Activated CD4-positive, alpha-beta T cell treated with anti-CD3 and anti-CD28 coated beads for 1 hour (primary cell): ENCODE measurements around the gene ZNF132.
"Not testable (repeated sequence)": the region's sequence is repeated elsewhere in the genome, so short reads cannot be mapped to it uniquely, and the experiment has no call there.

Experiments
- DNase-seq: peaks from one replicate; pipeline ENCODE4 v3.0.0-alpha.2; 2020

Gene ZNF132

DNA sequence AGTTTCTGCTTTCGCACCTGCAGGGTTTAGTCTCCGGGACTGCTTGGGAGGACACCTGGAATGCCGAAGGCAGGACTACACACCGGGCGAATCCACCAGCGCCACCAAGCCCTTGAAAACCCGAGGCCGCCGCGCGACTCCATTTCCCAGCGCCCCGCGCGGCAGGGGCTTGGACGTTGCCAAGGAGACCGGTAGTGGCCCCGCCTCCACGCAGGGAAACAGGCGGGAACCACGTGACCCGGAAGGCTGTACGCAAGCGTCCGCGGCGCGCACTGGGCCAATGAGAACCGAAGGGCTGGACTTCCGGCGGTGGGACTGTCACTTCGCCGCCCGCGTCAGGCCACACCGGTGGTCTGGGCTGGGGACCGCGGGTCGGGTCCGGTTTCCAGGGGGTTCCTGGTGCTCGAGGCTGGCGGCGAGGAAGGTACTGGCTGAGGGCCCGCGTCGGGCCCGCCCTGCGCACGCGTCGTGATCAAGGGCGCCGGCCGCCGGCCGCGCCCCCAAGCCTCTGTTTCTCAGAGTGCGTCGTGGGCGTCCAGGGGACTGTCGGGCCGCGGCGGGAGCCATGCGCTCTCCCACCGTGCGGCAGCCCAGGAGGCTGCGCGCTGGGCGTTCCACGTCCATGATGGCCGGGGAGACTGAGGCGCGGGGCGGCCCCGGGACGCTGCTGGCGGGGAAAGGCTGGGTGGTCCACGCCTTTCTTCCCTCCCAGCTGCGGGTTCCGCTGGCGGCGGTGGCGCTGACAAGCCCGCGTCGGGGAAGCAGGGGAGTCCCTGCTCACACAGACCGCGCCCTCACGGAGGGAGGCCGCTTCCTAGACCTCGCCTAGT lies 27.0 kb upstream of the ZNF132 start, which contains the start of gene ZNF324:
ZNF324 (plus strand) TSS at position 321 of the 830 bp plus-strand sequence. CDS start 2,106 bp downstream, outside the sequence.
- DNase-seq, result peak; percentile 95

DNA sequence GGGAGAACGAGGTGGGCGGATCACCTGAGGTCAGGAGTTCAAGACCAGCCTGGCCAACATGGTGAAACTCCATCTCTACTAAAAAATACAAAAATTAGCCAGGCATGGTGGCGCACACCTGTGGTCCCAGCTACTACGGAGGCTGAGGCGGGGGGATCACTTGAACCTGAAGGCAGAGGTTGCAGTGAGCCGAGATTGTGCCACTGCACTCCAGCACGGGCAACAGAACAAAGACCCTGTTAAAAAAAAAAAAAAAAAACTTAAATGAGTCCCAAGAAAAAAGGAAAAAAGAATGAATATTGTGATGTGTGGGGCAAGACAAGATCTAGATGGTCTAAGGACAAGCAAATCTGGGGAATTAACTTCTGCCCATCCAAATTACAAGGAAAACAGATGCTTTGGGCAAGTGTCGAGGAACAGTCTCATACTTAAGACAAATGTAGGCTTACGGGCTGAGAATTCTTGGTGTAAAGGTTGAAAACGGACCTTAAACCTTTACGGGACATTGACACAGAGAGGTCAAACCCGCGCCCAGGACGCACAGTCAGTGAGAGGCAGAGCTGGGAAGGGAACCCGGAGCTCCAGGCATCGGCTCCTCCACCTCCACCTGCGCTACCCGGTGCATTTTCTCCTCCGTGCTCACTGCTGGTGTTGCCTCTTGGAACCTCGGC lies 26.3 kb upstream of the ZNF132 start:
- DNase-seq, result no peak

DNA sequence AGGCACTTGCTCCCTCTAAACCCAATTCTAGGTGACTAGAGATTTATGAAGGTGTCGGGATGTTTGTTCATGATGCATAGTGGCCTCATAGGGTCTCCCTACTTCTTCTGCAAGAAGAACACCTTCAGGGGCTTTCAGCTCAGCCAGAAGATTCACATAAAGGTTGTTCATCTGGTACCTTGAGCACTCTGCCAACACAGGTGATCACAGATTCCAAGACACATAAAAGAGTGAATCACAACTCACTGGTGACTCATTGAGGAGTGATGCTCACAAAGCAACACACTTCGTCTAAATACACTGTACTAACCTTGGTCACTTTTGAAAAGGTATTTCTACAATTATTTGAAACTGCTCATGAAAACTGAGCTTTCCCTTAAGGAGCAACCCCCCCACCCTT lies 20.1 kb upstream of the ZNF132 start:
- no peak for DNase-seq

DNA sequence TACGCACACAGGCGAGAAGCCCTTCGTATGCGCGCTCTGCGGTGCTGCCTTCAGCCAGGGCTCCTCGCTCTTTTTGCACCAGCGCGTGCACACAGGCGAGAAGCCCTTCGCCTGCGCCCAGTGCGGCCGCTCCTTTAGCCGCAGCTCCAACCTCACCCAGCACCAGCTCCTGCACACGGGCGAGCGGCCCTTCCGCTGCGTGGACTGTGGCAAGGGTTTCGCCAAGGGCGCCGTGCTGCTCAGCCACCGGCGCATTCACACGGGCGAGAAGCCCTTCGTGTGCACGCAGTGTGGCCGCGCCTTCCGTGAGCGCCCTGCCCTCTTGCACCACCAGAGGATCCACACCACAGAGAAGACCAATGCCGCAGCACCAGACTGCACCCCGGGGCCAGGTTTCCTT lies 16.2 kb upstream of the ZNF132 start:
- DNase-seq, result no peak

DNA sequence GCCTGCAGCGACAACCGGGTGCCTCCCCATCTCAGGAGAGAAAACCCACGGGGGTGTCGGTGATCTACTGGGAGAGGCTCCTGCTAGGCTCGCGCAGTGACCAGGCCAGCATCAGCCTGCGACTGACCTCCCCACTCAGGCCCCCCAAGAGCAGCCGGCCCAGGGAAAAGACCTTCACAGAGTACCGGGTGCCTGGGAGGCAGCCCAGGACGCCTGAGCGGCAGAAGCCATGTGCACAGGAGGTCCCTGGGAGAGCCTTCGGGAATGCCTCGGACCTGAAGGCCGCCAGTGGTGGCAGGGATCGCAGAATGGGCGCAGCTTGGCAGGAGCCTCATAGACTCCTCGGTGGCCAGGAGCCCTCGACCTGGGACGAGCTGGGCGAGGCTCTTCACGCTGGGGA lies 15.4 kb upstream of the ZNF132 start:
- DNase-seq, result no peak

DNA sequence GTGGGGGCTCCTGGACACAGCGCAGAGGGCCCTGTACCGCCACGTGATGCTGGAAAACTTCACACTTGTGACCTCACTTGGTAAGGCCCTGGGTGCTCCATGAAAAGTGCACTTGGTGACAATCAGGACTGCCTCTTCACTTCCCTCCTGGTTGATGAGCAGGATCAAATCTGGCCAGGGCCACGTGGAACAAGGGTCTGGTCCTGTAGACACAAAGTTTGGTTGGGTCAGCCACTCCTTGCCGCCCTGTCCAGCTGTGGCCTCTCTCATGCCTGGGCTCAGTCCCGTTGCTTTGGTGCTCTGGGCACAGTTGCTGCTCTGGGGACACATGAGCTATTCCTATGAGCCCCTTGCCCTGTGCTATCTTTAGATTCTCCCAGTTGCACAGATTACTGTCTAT lies 13.8 kb upstream of the ZNF132 start:
- no peak for DNase-seq

DNA sequence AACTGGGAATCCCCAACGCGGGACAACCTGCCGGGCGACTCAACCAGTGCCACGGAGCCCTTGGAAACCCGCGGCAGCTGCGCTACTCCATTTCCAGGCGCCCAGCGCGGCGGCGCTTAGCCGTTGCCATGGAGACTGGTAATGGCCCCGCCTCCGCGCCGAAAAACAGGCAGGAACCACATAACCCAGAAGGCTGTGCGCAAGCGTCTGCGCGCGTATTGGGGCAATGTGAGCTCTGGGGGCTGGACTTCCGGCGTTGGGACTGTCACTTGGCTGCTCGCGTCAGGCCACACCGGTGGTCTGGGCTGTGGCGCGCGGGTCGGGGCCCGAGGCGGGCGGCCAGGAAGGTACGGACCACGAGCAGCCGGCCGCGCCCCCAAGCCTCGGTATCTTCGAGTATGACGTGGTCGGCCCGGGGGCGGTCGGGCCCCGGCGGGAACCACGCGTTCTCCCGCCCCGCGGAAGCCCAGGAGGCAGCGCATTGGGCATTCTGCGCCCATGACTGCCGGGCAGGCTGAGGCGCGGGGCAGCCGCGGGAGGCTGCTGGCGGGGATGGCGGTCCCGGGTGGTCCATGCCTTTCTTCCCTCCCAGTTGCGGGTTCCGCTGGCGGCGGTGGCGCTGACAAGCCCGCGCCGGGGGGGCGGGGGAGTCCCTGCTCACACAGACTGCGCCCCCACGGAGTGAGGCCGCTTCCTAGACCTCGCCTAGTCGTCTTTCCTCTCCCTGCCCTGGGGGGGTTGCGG lies 11.6 kb upstream of the ZNF132 start, which contains the start of gene ZNF324B:
ZNF324B (plus strand) TSS at position 265 of the 744 bp plus-strand sequence. CDS start 2,080 bp downstream, outside the sequence.
- DNase-seq, result peak; percentile 93

DNA sequence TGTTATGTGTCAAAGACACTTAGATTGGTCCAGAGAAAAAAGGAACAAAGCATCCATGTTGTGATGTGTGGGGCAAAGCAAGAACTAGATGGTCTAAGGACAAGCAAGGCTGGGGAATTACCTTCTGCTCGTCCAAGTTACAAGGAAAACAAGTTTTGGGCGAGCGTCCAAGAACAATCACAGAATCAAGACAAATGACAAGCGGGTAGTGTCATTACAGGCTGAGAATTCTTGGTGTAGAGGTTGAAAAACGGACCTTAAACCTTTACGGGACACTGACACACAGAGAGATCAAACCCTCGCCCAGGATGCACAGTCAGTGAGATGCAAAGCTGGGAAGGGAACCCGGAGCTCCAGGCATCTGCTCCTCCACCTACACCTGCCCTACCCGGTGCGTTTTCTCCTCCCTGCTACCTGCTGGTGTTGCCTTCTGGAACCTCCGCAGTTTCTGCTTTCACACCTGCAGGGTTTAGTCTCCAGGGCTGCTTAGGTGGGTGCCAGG lies 11.0 kb upstream of the ZNF132 start:
- no peak for DNase-seq

DNA sequence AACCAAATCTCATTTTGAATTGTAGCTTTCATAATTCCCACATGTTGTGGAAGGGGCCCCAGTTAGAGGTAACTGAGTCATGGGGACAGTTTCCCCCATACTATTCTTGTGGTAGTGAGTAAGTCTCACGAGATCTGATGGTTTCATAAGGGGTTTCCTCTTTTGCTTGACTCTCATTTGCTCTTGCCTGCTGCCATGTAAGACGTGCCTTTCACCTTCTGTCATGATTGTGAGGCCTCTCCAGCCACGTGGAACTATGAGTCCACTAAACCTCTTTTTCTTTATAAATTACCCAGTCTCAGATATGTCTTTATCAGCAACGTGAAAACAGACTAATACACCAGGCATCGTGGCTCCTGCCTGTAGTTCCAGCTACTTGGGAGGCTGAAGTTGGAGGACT lies 10.0 kb upstream of the ZNF132 start:
- not testable (repeated sequence) for DNase-seq

DNA sequence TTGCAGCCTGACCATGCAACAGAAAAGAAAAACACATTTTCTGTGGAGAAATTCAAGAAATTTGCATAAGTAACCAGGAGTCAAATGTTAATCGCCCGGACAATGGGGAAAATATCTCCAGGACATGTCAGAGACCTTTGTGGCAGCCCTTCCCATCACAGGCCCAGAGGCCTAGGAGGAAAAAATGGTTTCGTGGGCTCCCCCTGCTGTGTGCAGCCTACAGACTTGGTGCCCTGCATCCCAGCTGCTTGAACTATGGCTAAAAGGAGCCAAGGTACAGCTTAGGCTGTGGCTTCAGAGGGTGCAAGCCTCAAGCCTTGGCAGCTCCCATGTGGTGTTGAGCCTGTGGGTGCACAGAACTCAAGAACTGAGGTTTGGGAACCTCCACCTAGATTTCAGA lies 8.9 kb upstream of the ZNF132 start:
- DNase-seq, result not testable (repeated sequence)

DNA sequence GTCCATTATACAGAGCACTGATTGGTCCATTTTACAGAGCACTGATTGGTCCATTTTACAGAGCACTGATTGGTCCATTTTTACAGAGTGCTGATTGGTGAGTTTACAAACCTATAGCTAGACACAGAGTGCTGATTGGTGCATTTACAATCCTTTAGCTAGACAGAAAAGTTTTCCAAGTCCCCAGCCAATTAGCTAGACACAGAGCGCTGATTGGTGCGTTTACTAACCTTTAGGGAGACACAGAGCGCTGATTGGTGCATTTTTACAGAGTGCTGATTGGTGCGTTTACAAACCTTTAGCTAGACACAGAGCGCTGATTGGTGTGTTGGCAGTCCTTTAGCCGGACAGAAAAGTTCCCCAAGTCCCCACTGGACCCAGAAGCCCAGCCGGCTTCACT lies 3.0 kb upstream of the ZNF132 start:
- DNase-seq, result not testable (repeated sequence)

DNA sequence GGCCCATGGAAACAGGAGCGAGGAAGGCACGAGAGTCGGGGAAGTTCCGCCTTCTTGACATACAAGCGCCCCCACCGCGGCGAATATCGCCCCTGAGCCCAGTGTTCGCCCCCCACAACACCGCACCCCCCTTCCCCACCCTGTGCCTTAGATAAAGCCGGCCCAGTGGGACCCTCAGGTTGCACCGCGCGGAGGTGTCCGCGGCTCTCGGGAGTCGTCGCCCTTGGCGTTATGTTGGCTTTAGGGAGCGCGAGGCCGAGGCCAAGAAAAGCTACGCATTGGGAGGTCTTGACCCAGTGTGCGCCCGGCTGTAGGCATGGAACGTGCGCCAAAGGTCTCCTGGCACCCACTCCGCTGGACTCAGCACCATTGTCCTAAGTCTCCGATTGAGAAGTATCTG lies 603 bp upstream of the ZNF132 start:
- no peak for DNase-seq

DNA sequence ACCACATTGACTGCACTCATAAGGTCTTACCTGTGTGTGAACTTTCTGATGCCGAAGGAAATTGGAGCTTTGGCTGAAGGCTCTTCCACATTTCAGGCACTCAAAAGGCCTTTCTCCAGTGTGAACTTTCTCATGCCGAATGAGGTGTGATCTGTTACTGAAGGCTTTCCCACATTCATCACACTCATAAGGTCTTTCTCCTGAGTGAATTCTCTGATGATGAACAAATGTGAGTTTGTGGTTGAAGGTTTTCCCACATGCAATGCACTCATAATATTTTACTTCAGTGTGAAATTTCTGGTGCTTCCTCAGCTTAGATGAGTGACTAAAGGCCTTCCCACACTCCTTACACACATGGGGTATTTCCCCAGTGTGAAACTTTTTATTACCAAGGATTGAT lies 5.7 kb downstream of the ZNF132 start:
- DNase-seq, result no peak

DNA sequence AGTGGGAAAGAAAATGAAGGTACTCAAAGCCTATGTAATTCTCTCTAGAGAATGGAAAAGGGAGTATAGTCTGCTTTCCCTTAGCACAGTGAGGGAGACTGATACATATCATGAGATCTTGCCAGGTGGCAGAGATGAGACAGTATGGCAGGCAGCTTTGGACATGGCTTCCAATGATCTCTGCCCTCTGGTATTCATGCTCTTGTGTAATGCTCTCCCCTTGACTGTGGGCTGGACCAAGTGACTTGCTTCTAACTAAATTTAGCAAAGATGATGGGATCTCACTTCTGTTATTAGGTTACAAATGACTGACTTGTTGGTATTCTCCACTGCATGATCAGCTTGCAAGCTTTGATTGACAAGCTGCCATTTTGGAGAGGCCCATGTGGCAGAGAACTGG lies 10.2 kb downstream of the ZNF132 start:
- no peak for DNase-seq

DNA sequence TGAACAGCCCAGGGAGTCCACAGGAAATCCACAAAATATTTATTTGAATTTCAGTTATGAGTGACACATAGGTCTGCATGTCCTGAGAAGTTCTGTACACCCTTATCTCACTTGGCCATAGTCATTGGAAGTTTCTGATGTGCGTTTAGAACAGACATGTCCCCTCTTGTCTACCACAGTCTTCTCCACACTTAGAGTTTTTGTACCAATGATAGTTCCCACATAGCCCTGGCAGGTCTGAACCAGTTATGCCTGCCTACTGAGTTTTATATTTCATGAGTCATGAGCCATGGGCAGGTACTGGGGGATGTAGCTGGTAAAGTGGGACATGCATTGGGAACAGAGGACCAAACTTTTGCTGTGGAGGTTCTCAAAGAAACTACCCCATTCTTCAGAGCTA lies 11.3 kb downstream of the ZNF132 start:
- no peak for DNase-seq

DNA sequence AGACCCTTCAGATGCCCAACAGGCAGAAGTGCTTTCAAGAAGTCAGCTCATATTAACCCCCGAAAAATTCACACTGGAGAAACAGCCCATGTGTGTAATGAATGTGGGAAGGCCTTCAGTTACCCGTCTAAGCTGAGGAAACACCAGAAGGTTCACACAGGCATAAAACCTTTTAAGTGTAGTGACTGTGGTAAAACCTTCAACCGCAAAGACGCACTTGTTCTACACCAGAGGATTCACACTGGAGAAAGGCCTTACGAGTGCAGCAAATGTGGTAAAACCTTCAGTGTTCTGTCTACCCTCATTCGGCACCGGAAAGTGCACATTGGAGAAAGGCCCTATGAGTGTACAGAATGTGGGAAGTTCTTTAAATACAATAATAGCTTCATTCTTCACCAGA lies 22.9 kb downstream of the ZNF132 start:
- no peak for DNase-seq

DNA sequence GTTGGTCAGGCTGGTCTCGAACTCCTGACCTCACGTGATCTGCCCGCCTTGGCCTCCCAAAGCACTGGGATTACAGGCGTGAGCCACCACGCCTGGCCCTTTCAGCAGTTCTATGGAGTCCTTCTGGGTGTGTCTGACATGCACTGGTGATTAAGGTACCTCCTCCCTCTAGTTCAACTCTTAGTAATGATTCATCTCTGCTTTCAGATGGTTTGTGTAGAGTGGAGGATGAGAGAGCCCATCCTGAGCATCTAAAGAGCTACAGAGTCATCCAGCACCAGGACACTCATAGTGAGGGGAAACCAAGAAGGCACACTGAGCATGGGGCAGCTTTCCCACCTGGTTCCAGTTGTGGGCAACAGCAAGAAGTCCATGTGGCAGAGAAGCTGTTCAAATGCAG lies 23.3 kb downstream of the ZNF132 start:
- DNase-seq, result no peak

DNA sequence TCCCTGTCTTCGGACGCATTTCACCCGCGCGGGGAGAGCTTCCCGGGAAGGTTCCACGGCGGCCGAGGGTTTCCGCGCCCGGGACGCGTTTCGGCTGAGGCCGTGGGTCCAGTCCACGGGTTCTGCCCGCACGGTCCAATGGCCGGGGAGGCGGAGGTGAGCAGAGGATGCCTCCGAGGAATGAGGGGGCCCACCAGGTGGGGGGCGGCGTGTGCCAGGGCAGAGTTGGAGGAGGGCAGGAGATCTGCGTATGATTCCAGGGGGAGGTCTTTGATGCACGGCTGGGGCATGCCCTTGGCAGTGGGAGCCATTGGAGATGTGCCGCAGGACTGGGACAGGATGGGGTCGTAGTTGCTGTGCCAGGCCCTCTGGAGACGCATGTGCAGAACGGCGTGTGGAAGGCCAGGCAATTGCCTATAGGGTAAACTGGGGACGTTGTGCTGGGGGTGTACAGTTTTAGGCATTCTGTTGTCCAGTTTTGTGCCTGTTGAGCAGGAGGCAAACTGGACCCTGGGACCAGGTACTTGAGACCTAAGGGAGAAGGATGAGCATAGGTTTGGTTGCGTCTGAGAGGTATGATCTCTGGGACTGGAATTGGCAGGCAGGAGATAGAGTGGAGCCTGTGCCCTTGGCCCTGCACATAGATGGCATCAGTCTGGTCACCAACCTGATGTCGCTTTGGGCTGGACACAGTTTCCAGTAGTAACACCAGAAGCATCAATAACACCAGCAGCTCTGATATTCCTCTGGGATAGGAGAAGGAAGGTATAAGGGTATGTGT lies 30.8 kb downstream of the ZNF132 start:
- DNase-seq, result no peak

DNA sequence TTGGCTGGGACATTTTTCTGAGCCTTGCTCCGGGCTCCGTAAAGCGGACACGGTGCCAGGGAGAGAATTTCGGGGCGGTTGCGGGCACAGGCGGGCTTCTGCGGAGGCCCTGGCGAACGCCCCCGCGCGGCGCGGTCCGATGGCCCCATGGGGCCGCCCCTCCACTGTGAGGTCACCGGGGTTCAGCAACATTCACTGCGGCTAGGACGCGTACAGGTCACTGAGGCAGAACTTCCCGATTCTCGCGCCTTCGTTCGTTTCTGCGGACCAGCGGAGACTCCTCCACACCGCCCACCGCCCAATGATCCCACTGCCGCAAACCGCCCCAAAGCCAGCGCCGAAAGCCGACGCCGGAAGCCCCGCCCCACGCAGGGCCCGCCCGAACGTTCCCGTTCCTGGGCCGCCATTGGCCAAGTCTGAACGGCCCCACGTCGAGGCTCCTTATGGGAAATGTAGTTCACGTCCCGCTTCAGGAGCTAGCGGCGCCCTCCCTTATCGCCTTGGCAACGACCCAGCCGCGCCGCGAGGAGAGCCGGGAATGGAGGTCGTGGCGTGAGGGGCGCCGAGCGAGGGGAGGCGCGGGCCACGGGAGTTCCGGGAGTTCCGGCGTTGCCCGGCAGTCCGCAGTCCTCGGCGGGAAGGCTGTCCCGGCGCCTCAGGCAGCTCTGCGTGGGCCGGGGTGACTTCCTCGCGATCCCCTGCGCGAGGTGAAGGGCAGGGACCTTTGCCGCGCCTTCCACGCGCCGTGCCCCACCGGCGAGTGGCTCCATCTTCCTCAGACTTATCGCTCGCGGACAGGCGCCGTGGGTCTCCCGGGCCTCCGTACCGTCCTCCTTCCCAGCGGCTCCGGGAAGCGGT lies 31.6 kb downstream of the ZNF132 start, which contains the start of gene ZNF584:
ZNF584 (plus strand) TSS at position 498 of the 858 bp plus-strand sequence. CDS start 499 bp downstream, outside the sequence.
- DNase-seq, result peak; percentile 90

DNA sequence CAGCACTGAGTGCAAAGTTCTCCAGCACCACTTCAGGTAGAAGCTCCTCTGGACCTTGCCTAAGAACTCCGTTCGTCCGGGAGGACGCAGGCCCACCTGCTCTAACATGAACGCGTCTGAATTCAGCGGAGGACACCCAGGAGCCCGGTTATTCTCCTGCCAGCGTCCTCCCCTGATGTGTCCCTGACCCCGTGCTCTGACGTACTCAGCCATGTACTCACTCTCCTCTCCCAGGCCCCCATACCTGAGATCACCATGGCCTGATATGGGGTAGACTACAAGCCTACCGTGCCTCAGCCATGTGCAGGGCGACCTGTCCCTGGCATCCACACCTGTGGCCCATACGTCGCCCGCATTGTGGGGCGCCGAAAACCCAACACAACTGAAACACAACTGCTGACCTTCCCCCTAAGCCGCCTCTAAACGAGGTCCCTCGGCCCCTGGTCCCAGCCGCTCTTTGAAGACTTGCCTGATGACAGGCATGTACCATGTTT lies 32.2 kb downstream of the ZNF132 start:
- no peak for DNase-seq
